Middle frontal gyrus (tissue), 1 donor: ENCODE measurements around the gene PRAC1.

Experiments used
- DNase-seq: peaks from one replicate; pipeline ENCODE4 v3.0.0-alpha.2; 2015; ENCODE audit warnings: low spot score; ENCODE audit errors: extremely low spot score

PRAC1 gene

GRCh38 chr17:48722201-48722907 is at the start of gene PRAC1:
TSS of gene PRAC1 (minus strand) at chr17:48722518. CDS start at chr17:48722392, 126 bp downstream.
- DNase-seq, result no peak

DNA sequence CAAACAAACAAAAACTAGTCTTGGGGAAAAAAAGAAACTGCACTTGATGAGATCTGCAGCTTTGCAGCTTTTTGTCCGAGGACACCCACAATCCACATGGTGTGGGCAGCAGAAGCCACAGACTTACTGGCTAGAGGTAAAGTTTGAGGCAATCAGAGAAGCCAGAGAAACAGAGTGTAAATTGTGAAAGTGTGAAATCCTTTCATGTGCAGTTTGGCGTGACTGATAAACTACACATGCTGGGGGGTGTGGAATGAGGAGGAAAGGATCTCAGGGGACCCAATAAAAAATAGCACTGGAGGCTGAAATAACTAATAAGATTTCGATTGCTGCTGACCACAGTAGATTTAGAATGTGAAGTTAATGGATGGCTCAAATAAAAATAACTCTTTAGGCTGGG is 48.6 kb upstream of the PRAC1 start:
- DNase-seq, result no peak

- DNase-seq, result no peak
These were observed 46.8 kb upstream of the PRAC1 start for GRCh38 chr17:48769009-48769675.

DNA sequence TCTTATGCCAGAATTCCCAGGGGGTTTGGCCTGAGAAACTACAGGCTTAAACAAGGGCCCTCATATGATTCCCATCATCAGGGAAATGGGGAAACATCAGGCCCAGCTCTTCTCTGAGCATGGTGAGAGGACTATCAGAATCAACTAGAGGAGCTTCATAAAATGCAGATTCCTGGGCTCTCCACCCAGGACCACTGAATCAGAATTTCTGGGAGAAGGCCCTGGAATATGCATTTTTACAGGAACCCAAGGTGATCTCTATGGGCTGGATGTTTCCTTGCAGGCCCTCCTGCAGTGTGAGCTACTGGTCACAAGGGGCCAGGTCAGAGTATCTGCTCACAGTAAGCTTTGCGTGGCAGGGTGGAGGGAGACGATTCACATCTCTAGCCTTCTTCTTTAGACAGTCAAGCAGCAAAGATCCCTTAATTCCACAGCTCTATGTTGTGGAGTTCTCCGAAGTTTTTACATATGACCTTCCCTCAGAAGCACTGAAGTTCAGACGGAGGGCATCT is 45.0 kb upstream of the PRAC1 start:
- DNase-seq, result no peak

- no peak for DNase-seq
These were observed 38.8 kb upstream of the PRAC1 start for GRCh38 chr17:48761114-48761513.

GRCh38 chr17:48760411-48760810 is 38.1 kb upstream of the PRAC1 start:
- no peak for DNase-seq

GRCh38 chr17:48759288-48759687 is 37.0 kb upstream of the PRAC1 start:
- no peak for DNase-seq

GRCh38 chr17:48757524-48757961 is 35.2 kb upstream of the PRAC1 start:
- no peak for DNase-seq

DNA sequence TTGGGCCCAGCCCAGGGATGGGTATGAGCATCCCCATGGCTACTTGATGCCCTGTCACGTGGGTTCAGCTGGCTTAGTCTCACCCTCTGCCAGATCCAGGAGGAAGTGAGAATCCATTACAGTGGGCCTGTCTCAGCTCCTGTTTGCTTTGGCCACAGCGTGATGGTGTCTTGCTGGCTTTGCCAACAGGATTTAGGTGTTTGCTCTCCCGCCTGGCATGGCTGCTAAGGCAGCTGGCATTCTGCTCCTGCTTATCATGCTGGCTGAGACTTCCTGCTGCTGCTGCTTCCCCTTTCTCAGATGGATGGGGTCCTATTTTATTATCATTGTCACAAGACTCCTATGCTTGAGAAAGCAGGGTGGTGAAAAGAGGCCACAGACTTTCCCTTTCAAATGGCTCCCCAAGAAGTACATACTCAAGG is 34.5 kb upstream of the PRAC1 start:
- no peak for DNase-seq

- no peak for DNase-seq
These were observed 33.0 kb upstream of the PRAC1 start for GRCh38 chr17:48755356-48755755.

DNA sequence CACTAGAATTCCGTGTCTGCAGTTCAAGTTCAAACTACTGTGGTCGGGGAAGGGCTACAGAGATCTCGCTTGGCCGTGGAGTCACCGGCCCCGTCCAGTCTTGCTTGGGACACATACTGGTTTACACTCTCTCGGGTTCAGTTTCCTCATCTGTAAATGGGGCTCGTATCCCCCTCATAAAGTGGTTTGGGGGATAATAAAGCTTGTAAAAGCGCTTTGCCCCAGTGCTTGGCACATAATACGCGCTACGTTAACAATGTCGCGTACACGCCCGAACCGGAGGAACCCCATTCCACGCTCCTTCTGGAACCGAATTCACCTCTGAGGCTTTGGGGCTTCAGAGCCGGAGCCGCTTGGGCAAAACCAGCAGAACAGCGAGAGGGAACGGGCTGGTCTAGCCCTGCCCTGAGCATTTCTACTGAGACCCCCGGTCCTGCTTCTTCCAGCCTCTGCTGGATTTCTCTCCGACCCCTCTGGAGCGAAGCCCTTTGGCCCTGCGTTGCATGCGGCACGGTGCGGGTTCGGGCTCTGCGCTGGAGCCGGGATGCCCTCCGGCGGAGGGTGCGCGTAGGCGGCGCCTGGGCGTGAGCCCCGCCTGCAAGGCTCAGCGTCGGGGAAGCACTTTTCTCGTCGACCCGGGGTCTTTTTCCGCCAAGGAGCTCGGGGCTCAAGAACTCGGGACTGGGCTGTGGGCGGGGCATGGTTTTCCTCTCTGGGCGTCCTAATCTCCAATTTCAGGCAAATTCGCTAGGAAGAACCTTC is 32.4 kb upstream of the PRAC1 start:
- DNase-seq, result no peak

DNA sequence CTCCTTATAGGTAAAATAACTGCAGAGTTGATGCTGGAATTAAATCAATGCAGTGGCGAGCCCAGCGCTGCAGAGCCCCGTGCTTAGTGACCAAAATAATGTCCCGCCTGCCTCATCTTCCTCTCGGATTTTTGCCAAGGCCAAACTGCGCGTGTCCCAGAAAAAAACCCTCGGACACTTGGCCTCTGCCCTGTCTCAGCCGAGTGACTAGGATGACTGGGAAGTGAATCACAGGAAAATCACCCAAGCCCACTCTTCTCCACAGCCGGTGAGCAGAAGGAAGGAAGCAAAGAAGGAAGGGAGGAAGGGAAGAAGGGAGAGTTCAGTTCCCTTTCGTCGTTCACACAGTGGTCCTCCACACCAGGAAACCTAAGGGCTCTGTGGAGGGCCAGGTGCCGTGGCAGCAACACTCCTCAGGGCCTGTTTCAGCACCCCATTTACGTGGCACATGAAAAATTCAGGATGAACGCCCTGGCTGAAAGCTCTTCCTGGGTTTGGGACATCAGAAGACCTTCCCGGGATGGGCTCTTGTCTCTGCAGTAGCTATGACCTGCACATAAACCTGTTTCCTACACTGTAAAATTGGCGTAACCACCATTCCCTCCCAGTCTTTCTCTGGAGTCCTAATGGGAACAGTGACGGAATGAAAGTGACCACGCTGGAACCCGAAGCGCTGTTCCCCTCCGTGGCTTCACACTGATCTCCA is 31.6 kb upstream of the PRAC1 start:
- no peak for DNase-seq

GRCh38 chr17:48752399-48753288 is 30.3 kb upstream of the PRAC1 start:
- DNase-seq, result no peak

- DNase-seq, result no peak
These were observed 29.5 kb upstream of the PRAC1 start for GRCh38 chr17:48751733-48752398.

- DNase-seq, result no peak
These were observed 28.9 kb upstream of the PRAC1 start for GRCh38 chr17:48751172-48751571.

DNA sequence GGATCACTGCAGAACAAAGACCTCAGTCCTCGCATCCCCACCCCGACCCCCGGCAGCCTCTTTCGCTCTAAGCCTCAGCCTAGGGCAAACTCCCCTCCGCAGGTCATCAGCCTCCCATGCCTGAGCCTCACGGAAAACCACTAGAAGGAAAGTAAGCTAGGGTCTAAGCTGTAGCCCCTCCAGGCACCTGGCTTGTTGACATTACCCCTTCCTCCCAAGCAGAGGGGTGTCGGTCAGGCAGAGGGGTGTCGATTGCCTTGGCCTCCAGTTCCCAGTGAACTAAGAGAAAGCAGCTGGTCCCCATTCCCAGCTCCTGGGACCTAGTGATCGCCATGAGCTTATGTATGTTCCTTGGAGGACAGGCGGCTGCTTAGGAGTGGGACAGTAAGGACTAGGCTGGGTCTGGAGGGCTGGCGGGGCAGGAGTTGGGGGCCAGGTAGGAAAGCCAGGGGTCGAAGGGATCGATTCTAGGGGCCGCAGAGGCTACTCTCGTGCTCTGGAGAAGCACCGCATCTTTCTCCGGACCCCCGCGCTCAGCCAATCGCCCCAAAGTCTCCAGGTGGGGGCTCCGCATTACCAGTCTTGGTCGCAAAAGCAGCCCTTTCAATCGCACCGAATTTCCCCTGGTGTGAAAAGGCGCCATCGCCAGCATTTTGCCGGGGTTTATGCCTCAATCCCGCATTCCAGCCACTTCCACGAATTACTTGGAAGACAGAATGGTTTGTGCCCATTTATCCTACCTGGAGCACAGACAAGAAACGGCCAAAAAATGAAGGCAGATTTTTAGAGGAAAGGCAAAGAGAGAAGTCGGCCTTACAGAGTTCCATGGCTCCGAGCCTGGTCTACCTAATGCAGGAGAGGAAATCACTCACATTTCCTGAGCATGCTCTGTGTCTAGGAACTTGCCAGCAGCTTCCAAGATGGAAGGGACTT is 27.6 kb upstream of the PRAC1 start:
- DNase-seq, result no peak

- DNase-seq, result no peak
These were observed 26.6 kb upstream of the PRAC1 start for GRCh38 chr17:48748718-48749566.
